ENCODE measurements around the gene DDT. TPM values are rescaled to one million over a fixed set of nuclear protein-coding genes. Genes with fewer than 3 reads are reported as not detected.
"Not testable (repeated sequence)": the region's sequence is repeated elsewhere in the genome, so short reads cannot be mapped to it uniquely, and the experiment has no call there.

Gene DDT
- total and polyA plus RNA-seq, 10 of the 15 experiments (the other 5 are each of a cell fraction or from before 2014, with no cell fraction given) = 25.1 to 408 (median 202) TPM

DNA sequence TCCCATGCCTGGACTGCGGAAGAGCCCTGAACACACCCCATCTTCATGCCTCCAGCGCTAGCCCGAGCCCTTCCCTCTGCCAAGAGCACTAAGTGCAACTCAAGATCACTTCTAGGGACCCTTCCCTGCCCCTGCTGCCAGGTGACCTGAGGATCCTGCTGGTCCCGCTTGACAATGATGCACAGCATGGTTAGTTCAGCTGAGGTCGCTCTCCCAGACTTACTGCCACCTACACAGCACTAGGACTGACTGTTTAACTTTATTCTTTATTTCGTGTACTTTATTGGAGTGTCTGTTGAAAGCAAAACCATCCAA is 19.3 kb downstream of the DDT start:
- H3K4me1 ChIP-seq (ENCODE audit: control insufficient read depth, insufficient read depth, low read length); RAD21 ChIA-PET (ENCODE audit: unreplicated experiment); FAIRE-seq; H4K20me1 ChIP-seq (ENCODE audit: control insufficient read depth, insufficient read depth); H3K36me3 ChIP-seq (ENCODE audit: control insufficient read depth in 2 of 2, insufficient read depth in 2 of 2, low read length in 1 of 2); H3K79me2 ChIP-seq (ENCODE audit: control insufficient read depth, insufficient read depth, low read length); SMC1A ChIA-PET (ENCODE audit: uncharacterized antibody, unreplicated experiment); H3K27ac ChIP-seq (ENCODE audit: control insufficient read depth, insufficient read depth); H2AFZ ChIP-seq (ENCODE audit: control insufficient read depth, low read depth, low read length); DNase-seq (ENCODE audit: low read depth, low spot score); ATAC-seq; H3K27me3 ChIP-seq (replicated peaks in 1 of 2; ENCODE audit: control insufficient read depth in 2 of 2, insufficient read depth in 2 of 2, low read length in 1 of 2); H3K4me2 ChIP-seq (ENCODE audit: control insufficient read depth, insufficient read depth); H3K9me3 ChIP-seq (replicated peaks; ENCODE audit: control insufficient read depth, insufficient read depth, low read length); POLR2A ChIA-PET; CTCF ChIA-PET; H3K4me3 ChIP-seq; H3K9ac ChIP-seq (ENCODE audit: control insufficient read depth, insufficient read depth, low read length); BruUV-seq (replicated peaks): not testable (repeated sequence)
- in situ Hi-C loops (cut with MboI) = loop anchor here (5.0 kb wide), 1 partner anchor 217 kb away; no protein-coding TSS in a partner anchor
- 37% methylated on average over 5 of the region's 6 CpGs for WGBS (ENCODE audit: insufficient coverage, insufficient replicate concordance, low lambda C conversion rate, missing lambda C conversion rate)
- intact Hi-C loops (cut with micrococcal nuclease; ENCODE audit: unreplicated experiment) = loop anchor here (10.0 kb wide), 2 partner anchors 220 to 290 kb away; partner anchors contain the start of gene GGT5

DNA sequence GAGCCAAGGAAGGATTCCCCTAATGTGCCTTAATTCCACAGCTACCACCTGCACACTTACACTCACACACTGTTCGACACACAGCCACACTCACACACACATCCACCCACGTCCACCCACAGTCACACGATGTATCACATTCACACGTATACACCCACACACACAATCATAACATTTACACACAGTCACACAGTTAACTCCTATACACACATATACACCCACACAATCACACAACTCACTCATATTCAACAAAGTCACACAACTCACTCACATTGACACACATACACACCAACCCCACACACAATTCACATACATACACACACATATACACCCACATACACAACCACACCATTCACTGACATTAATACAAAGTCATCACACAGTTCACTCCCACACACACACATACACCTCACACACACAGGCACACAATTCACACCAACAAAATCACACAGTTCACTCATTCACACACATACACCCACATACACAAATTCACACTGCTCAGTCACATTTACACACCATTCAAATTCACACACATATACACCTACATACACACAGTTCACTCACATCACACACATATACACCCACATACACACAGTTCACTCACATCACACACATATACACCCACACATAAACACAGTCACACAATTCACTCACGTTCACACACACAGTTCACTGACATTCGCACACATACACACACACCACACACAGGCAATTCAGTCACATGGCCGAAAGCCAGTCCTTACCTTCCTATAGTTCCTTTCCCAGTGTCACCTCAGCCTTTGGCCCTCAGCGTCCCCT is 19.8 kb downstream of the DDT start:
- SMC1A ChIA-PET (ENCODE audit: uncharacterized antibody, unreplicated experiment); H3K27ac ChIP-seq (ENCODE audit: control insufficient read depth, insufficient read depth); H4K20me1 ChIP-seq (ENCODE audit: control insufficient read depth, insufficient read depth); H3K4me2 ChIP-seq (ENCODE audit: control insufficient read depth, insufficient read depth); RAD21 ChIA-PET (ENCODE audit: unreplicated experiment); BruUV-seq (replicated peaks); H3K27me3 ChIP-seq (replicated peaks in 1 of 2; ENCODE audit: control insufficient read depth in 2 of 2, insufficient read depth in 2 of 2, low read length in 1 of 2); ATAC-seq; H3K79me2 ChIP-seq (ENCODE audit: control insufficient read depth, insufficient read depth, low read length); H3K4me1 ChIP-seq (ENCODE audit: control insufficient read depth, insufficient read depth, low read length); H3K4me3 ChIP-seq; H2AFZ ChIP-seq (ENCODE audit: control insufficient read depth, low read depth, low read length); FAIRE-seq; H3K9me3 ChIP-seq (replicated peaks; ENCODE audit: control insufficient read depth, insufficient read depth, low read length); POLR2A ChIA-PET; H3K36me3 ChIP-seq (ENCODE audit: control insufficient read depth in 2 of 2, insufficient read depth in 2 of 2, low read length in 1 of 2); DNase-seq (ENCODE audit: low read depth, low spot score); H3K9ac ChIP-seq (ENCODE audit: control insufficient read depth, insufficient read depth, low read length); CTCF ChIA-PET: not testable (repeated sequence)
- in situ Hi-C loops (cut with MboI) = loop anchor here (5.0 kb wide), 1 partner anchor 218 kb away; no protein-coding TSS in a partner anchor
- WGBS (ENCODE audit: insufficient coverage, insufficient replicate concordance, low lambda C conversion rate, missing lambda C conversion rate) = 50% methylated on average over 8 of the region's 8 CpGs
- intact Hi-C loops (cut with micrococcal nuclease; ENCODE audit: unreplicated experiment) = loop anchor here (10.0 kb wide), 2 partner anchors 220 to 290 kb away; partner anchors contain the start of gene GGT5
- TF ChIP-seq, protein P1, sequence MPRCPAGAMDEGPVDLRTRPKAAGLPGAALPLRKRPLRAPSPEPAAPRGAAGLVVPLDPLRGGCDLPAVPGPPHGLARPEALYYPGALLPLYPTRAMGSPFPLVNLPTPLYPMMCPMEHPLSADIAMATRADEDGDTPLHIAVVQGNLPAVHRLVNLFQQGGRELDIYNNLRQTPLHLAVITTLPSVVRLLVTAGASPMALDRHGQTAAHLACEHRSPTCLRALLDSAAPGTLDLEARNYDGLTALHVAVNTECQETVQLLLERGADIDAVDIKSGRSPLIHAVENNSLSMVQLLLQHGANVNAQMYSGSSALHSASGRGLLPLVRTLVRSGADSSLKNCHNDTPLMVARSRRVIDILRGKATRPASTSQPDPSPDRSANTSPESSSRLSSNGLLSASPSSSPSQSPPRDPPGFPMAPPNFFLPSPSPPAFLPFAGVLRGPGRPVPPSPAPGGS (IDR thresholded peaks at IDR 0.05; ENCODE audit: borderline replicate concordance, insufficient read depth, low read depth, low read length, poor library complexity, severe bottlenecking) = peak; percentile 78

DNA sequence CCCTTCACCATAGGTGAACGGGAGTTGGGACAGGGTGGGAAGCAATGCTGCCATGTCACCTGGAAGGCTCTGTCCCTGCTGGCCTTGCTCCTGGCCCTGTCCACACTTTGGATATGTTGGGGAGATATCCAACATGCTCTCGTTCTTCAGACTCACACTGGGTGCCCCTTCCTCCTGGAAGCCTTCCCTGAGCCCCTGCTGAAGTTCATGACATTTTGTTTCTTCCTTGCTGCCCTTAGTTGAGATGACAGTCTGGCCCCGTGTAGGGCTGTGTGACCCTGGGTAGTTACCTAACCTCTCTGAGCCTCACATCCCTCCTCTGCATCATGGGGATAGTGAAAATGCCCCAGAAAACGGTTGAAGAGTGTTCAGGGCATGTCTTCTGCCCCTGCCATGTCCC is 20.8 kb downstream of the DDT start:
- H3K4me1 ChIP-seq (ENCODE audit: control insufficient read depth, insufficient read depth, low read length); CTCF ChIA-PET; FAIRE-seq; POLR2A ChIA-PET; H3K9ac ChIP-seq (ENCODE audit: control insufficient read depth, insufficient read depth, low read length); H3K4me2 ChIP-seq (ENCODE audit: control insufficient read depth, insufficient read depth); BruUV-seq (replicated peaks); H3K27ac ChIP-seq (ENCODE audit: control insufficient read depth, insufficient read depth); H3K4me3 ChIP-seq; SMC1A ChIA-PET (ENCODE audit: uncharacterized antibody, unreplicated experiment); H3K9me3 ChIP-seq (replicated peaks; ENCODE audit: control insufficient read depth, insufficient read depth, low read length); H4K20me1 ChIP-seq (ENCODE audit: control insufficient read depth, insufficient read depth); H3K27me3 ChIP-seq (replicated peaks in 1 of 2; ENCODE audit: control insufficient read depth in 2 of 2, insufficient read depth in 2 of 2, low read length in 1 of 2); H2AFZ ChIP-seq (ENCODE audit: control insufficient read depth, low read depth, low read length); DNase-seq (ENCODE audit: low read depth, low spot score); RAD21 ChIA-PET (ENCODE audit: unreplicated experiment); ATAC-seq; H3K79me2 ChIP-seq (ENCODE audit: control insufficient read depth, insufficient read depth, low read length); H3K36me3 ChIP-seq (ENCODE audit: control insufficient read depth in 2 of 2, insufficient read depth in 2 of 2, low read length in 1 of 2): not testable (repeated sequence)
- intact Hi-C loops (cut with micrococcal nuclease; ENCODE audit: unreplicated experiment) (loop anchor here (10.0 kb wide), 2 partner anchors 221 to 291 kb away; partner anchors contain the start of gene GGT5), in situ Hi-C loops (cut with MboI) (loop anchor here (5.0 kb wide), 1 partner anchor 219 kb away; no protein-coding TSS in a partner anchor)
- WGBS (ENCODE audit: insufficient coverage, insufficient replicate concordance, low lambda C conversion rate, missing lambda C conversion rate) = 40% methylated on average over 4 of the region's 4 CpGs

Measured in GM12878 (cell line).